ENCODE results near the gene SLC22A8.

GRCh38 chr11:63023841-63024648, 8.4 kb upstream of the SLC22A8 start:
- peak; percentile 100 for TF ChIP-seq CTCF (conservative IDR thresholded peaks at IDR 0.05 in 1 of 2, IDR thresholded peaks at IDR 0.05 in 1 of 2; ENCODE audit: low read depth in 1 of 2, low read length in 2 of 2)
- no peak for TF ChIP-seq EZH2 (IDR thresholded peaks at IDR 0.05; ENCODE audit: low read length, missing control alignments)
